HG02885 (cell line): ENCODE results near the gene GRM1.

ENCODE experiments used
- ATAC-seq: cut with Tn5 transposase; IDR thresholded peaks from one replicate; pipeline ENCODE4 v1.9.1; 2021; ENCODE audit warnings: mild to moderate bottlenecking; ENCODE audit not compliant: unreplicated experiment, poor library complexity

The GRM1 gene

DNA sequence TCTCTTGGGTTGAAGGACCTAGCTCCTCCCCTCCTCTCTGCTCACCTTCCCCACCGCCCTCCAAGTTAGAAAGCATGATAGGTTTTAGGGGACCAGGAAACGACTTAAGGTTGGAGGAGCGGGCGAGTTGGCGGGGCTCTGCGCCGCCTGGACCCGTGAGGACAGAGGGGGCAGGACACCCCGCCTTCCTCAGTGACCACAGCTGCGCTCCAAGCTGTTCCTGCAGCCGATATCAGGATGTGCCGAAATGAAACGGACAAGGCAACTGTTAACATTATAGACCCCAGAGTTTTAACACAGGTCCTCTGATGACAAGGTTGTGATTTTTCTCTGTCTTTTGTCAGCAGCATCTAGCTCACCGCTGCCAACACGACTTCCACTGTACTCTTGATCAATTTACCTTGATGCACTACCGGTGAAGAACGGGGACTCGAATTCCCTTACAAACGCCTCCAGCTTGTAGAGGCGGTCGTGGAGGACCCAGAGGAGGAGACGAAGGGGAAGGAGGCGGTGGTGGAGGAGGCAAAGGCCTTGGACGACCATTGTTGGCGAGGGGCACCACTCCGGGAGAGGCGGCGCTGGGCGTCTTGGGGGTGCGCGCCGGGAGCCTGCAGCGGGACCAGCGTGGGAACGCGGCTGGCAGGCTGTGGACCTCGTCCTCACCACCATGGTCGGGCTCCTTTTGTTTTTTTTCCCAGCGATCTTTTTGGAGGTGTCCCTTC lies at the start of gene GRM1:
Gene GRM1 (plus strand): TSS at position 212 of the 722 bp plus-strand sequence. CDS start 456 bp downstream, at position 668.
- no peak for ATAC-seq

DNA sequence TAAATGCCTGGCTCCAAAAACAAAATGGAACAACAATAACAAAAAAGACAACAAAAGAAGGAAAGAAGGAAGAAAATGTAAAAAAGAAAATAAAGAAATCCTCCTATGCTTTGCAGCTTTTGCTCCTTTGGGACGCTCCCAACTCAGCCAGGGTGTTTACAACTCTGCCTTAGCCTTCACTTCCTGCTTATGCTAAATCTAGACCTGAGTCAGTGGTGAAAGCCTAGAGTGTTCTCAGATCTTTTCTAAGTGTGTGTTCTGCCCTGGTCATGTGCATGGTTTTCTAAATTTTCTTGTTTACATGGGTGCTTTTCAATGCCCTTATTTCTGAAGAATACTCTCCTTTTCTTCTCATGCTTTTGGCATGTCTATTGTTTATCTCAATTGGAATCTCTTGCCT lies 19.5 kb upstream of the GRM1 start:
- ATAC-seq, result no peak

DNA sequence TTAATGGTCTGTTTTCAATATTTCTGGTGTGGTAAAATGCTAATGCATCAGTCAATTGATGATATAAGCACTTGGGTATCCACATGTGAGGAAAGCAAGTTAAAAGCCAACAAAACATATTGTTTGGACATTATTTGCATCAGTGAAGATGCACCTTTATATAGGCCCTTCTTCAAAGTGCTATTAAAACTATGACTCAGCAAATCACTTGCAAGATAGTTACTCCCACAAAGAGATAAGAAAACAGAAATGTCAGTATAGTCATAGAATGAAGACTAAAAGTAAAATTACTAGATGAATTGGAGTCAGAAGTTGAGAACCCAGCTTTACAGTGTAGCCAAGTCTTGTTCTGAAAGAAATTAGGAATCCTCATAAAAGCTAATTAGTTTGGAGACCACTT lies 14.6 kb upstream of the GRM1 start:
- ATAC-seq, result no peak

DNA sequence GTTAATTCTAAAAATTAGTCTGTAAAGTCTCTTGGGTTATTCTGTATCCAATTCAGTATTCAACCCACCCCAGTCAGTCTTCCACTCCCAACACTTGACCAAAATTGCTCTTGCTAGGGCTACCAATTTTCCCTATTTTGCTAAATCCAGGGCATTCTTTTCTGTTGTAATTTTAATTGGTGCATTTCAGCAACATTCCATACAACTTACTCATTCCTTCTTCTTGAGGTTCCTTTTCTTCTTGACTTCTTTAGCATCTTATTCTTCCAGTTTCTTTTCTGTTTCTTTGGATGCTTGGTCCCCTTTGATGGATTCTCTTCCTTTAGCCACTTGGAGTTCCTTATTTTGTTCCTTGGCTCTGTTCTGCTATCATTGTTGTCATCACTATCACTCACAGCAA lies 11.2 kb upstream of the GRM1 start:
- no peak for ATAC-seq

DNA sequence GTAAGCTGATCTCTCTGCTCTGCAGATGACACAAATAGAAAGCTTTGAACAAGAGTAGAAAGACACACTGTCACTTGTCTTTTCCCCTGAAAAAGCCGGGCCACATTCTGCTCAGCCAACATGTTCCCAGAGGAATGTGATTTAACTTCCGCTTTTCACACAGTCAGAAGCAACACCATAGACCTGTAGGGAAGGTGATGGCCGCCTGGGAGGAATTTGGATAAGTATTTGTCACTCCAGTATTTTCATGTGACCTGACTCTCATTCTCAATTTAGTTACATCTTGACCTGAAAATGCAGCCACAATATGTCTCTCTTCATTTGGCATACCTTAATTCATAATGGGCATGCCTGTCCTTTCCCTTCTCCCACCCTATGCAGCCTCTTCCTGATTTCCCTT lies 2.0 kb upstream of the GRM1 start:
- no peak for ATAC-seq

DNA sequence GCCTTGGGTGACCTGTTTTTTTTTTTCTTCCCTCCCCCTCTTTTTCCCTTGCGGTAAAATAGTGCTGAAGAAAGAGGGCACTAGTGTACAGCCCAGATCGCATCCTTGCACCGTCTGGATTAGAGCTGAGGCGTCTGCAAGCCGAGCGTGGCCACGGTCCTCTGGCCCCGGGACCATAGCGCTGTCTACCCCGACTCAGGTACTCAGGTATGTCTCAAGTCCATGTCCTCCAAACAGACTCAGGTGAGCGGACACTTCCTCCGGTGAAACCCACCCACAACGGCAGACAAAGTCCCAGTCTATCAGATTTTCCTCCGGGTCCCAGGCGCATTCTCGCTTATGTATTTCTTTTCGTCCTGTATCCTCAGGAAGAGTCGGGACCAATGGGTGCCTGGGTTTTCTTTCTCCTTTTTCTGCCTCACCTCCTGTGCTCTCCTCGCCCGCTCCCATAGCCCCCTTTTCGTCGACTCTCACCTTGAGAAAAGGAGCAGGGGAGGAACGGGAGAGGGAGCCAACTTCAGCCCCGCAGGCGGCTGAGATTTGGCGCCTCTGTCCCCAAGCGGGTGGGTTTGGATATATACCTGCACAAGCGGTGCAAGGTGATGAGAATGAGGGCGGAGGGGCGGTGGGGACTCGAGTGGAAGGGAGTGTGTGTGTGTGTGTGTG lies 1.1 kb upstream of the GRM1 start:
- ATAC-seq, result peak; percentile 7

DNA sequence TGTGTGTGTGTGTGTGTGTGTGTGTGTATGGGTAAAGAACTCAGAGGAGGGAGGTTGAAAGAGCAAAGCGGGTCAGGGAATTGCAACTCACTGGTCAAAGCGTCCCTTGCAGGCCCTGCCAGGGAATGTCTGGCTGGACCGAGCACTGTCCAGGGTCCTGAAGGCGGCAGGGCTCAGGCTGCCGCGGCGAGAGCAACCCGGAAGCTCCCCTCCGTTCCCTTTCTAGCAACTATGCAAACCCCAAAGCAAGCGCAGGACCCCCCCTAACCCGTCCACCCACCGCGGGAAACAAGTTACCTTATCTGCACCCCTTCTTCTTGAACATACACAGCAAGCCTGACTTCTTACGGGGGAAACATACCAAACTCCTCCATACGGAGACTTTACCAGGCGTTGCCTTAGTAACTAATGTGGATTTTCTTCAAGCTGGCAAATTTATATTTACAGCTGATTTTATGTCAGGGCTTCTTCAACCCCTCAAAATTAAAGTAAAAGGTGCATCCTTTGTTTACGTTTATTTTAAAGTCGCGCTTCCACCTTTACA lies 538 bp upstream of the GRM1 start:
- ATAC-seq, result peak; percentile 91

DNA sequence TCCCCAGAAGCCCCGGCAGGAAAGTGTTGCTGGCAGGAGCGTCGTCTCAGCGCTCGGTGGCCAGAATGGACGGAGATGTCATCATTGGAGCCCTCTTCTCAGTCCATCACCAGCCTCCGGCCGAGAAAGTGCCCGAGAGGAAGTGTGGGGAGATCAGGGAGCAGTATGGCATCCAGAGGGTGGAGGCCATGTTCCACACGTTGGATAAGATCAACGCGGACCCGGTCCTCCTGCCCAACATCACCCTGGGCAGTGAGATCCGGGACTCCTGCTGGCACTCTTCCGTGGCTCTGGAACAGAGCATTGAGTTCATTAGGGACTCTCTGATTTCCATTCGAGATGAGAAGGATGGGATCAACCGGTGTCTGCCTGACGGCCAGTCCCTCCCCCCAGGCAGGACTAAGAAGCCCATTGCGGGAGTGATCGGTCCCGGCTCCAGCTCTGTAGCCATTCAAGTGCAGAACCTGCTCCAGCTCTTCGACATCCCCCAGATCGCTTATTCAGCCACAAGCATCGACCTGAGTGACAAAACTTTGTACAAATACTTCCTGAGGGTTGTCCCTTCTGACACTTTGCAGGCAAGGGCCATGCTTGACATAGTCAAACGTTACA lies 817 bp downstream of the GRM1 start:
- ATAC-seq, result no peak

DNA sequence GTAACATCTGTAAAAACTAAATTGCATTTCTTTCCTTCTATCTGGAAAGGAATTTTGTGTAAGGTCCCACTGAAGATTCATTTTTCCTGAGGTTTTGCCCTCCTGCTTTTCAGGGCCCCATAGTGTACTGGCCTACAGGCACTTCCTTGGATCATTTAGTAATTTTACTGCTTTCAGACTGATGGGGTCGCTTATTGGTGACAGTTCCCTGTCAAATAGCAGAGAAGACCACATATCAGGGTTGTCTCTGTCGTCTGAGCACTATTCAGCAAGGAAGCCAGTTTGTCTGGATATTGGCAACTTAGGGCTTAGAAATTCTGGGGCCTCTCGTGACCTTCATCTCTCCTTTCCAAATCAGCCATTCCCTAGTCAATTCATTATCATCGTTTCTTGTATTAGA lies 3.5 kb downstream of the GRM1 start:
- ATAC-seq, result no peak

DNA sequence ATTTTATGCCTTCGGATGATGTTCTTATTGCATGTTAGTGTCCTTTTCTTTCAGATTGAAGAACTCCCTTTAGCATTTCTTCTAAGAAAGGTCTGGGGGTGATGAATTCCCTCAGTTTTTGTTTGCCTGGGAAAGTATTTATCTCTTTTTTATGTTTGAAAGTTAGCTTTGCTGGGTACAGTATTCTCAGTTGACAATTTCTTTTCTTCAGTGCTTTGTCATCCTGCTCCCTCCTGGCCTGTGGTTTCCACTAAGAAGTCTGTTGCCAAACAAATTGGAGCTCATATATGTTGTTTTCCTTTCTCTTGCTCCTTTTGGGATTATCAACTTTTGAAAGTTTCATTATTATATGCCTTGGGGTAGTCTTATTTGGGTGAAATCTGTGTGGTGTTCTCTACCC lies 11.5 kb downstream of the GRM1 start:
- ATAC-seq, result no peak

DNA sequence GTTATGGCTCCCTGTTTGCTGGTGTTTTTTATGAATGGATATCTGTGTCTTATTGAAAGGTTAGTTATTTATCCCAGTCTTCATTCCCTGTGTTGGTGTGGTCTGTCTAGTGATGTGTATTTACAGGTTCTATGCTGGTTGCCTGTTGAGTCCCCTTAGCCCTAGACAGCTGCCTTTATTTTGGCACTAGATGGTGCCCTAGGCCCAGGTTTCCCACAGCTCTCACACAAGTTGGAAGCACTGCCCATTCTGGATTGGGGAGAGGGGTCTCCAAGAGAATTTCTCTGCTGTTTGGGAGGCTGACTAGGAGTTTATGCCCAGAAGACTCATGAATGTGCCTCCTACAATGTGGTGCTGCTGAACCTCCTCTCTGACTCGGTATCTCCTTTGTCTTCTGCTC lies 12.4 kb downstream of the GRM1 start:
- peak; percentile 58 for ATAC-seq

DNA sequence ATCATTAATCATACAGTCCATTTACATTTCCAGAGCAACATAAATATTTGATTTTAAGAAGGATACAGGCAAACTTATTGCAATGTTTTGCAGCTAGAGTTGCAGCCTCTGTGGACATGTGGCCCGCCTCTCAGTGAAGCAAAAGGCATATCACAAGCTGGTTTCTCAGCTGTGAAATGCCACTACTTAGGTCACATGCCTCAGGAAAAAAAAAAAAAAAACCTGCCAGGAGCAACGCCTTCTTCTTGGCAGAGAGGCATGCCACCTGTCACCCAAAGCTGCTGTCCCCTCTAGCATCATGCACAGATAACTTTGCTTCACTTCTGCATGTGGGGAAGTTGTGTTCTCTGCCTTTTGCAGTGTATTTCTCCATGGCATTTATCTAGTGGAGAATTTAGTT lies 18.5 kb downstream of the GRM1 start:
- ATAC-seq, result no peak

DNA sequence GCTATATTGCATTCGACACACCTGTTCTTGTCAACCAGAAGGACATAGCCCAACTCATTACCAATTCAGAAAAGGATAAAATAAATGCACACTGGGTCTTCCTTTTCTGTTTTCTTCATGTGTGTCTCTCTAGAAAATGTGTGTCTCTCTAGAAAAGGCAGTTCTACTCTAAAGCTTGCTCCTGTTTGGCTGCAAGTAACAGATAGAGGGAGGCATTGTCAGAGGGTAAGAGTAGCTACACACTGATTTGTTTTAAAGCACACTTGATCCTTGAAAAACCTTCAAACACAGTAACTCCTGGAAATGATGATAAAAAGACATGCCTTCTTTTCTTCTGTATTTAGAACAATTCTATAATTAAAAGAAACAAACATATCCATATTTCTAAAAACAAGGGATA lies 21.3 kb downstream of the GRM1 start:
- no peak for ATAC-seq

DNA sequence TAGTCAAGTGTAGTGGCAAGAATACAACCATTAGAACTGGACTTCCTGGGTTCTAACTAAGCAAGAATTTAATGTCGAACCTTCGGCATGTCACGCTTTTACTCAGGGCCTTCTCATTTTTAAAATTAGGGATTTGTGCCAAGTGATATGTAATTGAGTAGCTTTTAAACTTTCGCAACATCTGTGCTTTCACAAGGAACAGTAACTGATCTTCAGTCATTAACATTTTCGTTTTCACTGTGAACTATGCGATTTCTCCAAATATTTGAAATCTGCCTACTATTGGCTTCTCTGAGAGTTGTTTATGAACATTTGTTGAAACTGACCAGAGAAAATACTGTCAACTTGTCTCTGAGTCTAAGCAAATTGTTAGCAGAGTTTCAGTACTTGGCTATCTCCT lies 27.6 kb downstream of the GRM1 start:
- no peak for ATAC-seq

DNA sequence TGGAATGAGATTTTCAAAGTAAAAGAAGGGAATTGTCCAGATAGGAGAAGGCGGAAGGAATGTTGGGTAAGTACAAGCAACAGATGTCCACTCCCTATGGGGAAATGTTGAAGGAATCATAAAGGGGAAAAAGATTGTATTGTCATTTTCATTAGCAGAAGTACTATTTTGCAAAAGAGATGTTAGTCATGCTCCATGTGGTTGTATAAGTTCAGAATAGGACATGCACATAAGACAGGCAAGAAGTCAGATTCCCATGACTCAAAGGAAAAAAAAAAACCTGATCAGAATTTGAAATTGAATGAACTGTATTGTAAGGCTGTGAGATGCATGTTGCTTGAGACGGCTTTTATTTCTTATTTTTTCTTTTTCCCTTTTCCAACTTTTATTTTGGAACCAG lies 36.8 kb downstream of the GRM1 start:
- no peak for ATAC-seq

DNA sequence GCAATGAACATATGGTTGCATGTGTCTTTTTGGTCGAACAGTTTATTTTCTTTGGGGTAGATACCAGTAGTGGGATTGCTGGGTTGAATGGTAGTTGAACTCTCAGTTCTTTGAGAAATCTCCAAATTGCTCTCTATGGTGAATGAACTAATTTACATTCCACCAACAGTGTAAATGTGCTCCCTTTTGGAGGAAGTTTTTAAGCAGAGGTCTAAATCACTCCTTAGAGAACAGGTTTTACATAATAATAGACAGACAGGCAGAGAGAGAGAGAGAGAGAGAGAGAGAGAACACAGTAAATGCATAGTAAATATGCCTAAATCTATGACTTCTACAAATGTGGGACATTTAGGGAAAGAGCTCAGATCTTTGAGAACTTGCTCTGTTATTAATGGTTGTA lies 37.6 kb downstream of the GRM1 start:
- ATAC-seq, result no peak

DNA sequence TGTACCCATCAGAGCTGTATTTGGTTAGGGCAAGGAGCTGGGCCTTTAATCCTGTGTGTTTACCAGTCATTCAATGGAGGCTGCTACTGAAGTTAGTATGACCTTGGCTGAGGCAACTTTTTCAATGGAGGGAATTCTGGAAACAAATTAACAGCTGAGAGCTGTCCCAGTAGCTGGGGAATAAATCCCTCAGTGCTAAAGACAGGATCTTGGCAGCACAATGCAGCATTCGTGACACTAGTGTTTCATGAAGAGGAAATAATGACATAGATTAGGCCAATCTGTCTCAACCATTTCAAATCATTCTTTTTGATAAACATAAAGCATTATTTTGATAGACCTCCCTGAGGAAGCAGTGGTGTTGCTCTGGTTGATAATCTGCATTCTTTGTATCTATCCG lies 42.9 kb downstream of the GRM1 start:
- no peak for ATAC-seq

DNA sequence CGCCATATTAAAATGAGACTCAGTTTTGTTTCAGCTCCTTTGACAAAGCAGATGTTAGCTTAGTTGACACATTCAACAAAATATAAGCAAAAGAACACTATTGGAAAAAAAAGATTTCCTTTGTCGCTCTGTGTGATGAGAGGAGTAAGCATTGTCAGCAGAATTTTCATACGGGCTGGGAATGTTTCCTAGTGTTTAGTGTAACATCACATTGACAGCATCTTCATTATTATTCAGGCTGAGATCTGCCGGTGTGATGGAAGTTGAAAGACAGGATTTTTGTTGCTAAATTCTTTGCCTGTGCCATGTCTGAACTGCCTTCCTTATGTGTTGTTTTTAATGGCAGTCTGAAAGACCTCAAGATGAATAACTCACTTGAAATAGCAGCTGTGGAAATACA lies 49.1 kb downstream of the GRM1 start:
- ATAC-seq, result no peak

DNA sequence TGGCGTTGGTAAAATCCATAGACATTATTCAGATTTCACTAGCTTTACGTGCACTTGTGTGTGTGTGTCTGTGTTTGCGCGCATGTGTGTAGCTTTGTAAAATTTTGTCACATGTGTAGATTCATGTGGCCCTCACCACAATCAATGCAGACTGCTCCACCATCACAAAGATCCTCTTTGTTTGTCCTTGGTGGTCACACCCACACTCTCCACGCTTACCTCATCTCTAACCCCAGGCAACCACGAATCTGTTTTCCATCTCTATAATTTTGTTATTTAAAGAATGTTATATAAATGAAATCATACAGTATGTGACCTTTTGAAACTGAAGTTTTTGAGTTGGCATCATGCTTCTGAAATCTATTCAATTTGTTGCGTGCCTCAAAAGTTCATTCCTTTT lies 58.5 kb downstream of the GRM1 start:
- ATAC-seq, result no peak

DNA sequence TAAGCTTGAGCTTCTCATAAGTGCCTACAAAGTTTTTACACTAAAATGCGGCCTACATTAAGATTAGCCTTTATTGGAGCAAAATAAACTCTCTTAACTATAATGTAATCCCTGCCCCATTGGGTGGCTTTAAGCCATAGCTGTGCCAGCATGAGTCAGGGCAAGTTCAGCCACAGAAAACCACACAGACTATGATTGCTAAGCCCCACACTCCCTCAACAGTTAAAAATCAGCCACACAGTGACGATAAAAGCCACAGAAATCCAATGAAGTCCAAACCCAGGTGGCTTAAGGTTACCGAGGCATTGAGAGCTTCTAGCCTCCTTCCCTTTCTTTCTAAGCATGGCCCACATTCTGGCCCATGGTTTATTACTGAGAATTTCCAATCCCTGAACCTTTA lies 61.6 kb downstream of the GRM1 start:
- ATAC-seq, result no peak

DNA sequence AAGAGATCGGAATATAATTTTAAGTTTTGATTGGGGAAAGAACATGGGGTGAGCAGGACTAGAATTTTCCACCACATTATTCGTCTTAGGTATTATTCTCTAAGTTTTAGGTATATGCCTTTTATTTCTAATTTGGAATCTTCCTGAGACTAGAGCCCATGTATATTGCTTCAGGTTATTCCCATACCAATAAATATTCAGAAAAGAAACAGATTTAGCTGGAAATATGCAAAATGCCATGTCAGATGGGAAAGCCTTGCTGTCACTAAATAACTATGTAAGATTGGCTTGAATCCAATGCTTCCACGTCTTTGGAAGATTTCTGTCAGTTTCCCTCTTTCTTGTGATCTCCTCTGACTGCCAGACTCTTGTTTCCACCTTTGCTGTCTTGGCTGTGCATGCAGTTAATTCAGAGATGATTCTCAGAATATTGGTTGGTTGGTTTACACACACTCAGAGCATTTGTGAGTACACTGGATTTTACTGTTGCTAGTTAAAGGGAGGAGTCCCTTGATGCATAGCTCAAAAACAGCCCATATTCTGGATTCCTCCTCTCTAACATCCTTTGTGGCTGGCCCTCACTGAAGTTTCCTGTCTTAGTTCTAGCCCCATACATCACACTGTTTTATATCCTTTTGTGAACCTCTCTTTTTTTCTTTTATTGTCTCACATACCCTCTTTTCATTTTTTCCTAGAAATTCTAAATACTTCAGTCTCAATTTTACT lies 64.3 kb downstream of the GRM1 start:
- ATAC-seq, result no peak
